Neutrophil (primary cell): ENCODE data around the gene CORO2A.

Experiments
- H3K27ac ChIP-seq: fragments of 200-600 bp; sonication (generic); 2 replicates; pipeline ENCODE4 v1.5.1; 2016; ENCODE audit warnings: mild to moderate bottlenecking, moderate library complexity
- H3K27me3 ChIP-seq: fragments of 200-600 bp; sonication (generic); 2 replicates; pipeline ENCODE4 v1.6.0; 2016; ENCODE audit warnings: mild to moderate bottlenecking
- H3K36me3 ChIP-seq: fragments of 200-600 bp; sonication (generic); 2 replicates; pipeline ENCODE4 v1.5.1; 2017
- H3K4me1 ChIP-seq, 2 experiments: fragments of 200-600 bp in 1 of 2; sonication (generic) in 1 of 2; 1 replicate in 1 of 2; 2 replicates in 1 of 2; pipeline versions ENCODE4 v1.5.1 to v1.6.1; 2013 to 2016; ENCODE audit warnings: low read depth in 1 of 2, low read length in 1 of 2, mild to moderate bottlenecking in 1 of 2, moderate library complexity in 1 of 2; ENCODE audit not compliant: control insufficient read depth in 1 of 2, insufficient read depth in 1 of 2
- H3K4me3 ChIP-seq, 2 experiments: fragments of 200-600 bp in 1 of 2; sonication (generic) in 1 of 2; 1 replicate in 1 of 2; 2 replicates in 1 of 2; pipeline ENCODE4 v1.5.1; 2013 to 2016; ENCODE audit warnings: low read depth in 1 of 2, low read length in 1 of 2, mild to moderate bottlenecking in 1 of 2, moderate library complexity in 1 of 2
- H3K9me3 ChIP-seq: fragments of 200-600 bp; sonication (generic); 2 replicates; pipeline ENCODE4 v1.5.1; 2016
- TF ChIP-seq, protein P1 (sequence below): fragments of 200-600 bp; sonication (generic); IDR thresholded peaks from 2 replicates; pipeline ENCODE4 v1.5.1; 2016; ENCODE audit warnings: antibody characterized with exemption

CORO2A gene

DNA sequence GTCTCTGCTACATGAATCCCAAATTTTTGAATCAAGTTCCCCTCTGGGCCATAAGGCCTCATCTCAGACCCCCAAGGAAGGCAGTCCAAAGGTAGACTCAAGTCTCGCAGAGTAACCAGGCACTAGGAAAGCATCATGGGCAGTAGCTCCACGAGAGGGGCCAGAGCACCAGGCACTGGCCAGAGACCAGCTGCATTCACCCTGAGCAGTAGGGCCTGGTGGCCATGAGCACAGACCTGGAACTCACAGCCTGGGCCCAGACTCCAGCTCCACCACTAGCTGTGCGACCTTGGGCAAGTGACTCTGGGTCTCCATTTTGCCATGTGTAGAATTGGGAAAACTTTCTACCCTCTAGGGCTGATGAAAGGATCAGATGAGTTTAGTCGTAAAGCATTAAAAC, 107.4 kb downstream of the CORO2A start:
- Histone ChIP-seq H3K27ac (no peak overlapping the region), H3K9me3 (no peaks in the 10 kb centered on the region), H3K4me1 (peaks cover 0 to 9% of the 10 kb centered on the region in 2 experiments), H3K36me3 (peaks cover 87% of the 10 kb centered on the region), H3K4me3 (no peak overlapping the region), H3K27me3 (no peaks in the 10 kb centered on the region)
- TF ChIP-seq, protein P1, sequence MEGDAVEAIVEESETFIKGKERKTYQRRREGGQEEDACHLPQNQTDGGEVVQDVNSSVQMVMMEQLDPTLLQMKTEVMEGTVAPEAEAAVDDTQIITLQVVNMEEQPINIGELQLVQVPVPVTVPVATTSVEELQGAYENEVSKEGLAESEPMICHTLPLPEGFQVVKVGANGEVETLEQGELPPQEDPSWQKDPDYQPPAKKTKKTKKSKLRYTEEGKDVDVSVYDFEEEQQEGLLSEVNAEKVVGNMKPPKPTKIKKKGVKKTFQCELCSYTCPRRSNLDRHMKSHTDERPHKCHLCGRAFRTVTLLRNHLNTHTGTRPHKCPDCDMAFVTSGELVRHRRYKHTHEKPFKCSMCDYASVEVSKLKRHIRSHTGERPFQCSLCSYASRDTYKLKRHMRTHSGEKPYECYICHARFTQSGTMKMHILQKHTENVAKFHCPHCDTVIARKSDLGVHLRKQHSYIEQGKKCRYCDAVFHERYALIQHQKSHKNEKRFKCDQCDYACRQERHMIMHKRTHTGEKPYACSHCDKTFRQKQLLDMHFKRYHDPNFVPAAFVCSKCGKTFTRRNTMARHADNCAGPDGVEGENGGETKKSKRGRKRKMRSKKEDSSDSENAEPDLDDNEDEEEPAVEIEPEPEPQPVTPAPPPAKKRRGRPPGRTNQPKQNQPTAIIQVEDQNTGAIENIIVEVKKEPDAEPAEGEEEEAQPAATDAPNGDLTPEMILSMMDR, result no peak

DNA sequence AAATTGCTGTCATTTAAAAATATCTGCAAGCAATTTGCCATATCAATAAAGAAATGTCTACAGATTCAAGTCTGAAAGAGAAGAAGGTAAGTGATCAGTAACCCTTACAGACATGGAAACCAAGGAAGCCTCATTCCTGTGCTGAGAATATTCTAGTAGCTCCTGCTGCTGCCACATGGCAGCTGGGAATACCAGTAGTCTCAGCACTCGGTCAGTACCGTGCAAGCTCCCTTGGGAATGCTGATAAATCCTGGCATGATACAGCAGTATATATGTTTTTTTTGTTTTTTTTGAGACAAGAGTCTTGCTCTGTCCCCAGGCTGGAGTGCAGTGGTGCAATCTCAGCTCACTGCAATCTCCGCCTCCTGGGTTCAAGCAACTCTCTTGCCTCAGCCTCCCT, 108.0 kb downstream of the CORO2A start:
- H3K27ac ChIP-seq, result no peak overlapping the region
- TF ChIP-seq, protein P1, result no peak
- peaks cover 87% of the 10 kb centered on the region for H3K36me3 ChIP-seq
- H3K4me1 ChIP-seq, result peaks cover 0 to 9% of the 10 kb centered on the region in 2 experiments
- H3K4me3 ChIP-seq, result no peak overlapping the region
- no peaks in the 10 kb centered on the region for H3K9me3 ChIP-seq
- no peaks in the 10 kb centered on the region for H3K27me3 ChIP-seq

DNA sequence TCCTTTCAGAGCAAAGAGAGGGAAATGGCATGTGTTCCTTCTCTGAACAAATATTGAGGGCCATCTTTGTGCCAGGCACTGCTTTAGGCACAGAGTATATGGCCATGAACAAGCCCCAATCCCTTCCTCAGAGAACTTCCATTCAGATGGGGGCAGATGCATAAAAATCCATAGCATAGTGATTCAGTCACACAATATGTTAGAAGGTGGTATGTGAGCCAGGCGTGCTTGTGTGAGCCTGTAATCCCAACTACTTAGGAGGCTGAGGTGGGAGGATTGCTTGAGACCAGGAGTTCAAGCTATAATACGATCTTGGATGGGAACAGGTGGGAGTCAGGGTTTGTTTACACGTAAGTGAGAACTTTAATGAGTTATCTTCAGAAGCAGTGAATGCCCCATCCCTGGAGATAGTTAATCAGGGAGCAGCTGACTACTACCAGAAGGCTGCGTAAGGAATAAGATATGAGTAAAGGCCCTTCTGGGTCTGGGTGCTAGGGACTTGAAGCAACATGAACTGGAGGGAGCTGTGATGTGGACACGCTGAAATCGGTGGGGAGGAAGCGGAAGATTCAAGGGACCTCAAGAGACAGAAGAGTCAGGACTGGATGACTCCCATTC, 108.8 kb downstream of the CORO2A start:
- Histone ChIP-seq H3K9me3 (no peaks in the 10 kb centered on the region), H3K4me1 (peaks cover 0 to 9% of the 10 kb centered on the region in 2 experiments), H3K27ac (no peak overlapping the region), H3K4me3 (no peak overlapping the region), H3K27me3 (no peaks in the 10 kb centered on the region), H3K36me3 (peaks cover 84% of the 10 kb centered on the region)
- TF ChIP-seq, protein P1, result no peak

DNA sequence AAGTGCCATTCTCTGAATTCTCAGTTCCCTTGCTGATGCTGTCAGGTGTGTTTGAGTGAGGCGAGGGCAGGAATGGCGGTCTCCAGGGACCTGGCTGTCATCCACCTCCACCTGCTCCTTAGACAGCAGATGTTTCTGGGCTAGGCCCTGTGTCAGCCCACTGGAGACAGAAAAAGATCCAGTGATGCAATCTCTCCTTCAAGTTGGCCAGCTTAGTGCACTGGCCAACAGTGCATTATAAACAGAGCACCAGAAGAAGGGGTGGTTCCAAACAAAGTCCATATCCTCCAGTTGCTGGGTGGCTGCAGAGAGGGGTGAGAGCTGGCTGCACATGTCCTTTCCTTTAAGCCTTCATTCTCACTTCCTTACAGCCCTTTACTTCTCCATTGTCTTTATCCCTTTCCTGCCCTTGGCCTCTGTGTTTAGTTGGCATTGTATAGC, 109.4 kb downstream of the CORO2A start:
- H3K27ac ChIP-seq, result no peak overlapping the region
- H3K27me3 ChIP-seq, result no peaks in the 10 kb centered on the region
- peaks cover 0 to 9% of the 10 kb centered on the region in 2 experiments for H3K4me1 ChIP-seq
- H3K4me3 ChIP-seq, result no peak overlapping the region
- peaks cover 89% of the 10 kb centered on the region for H3K36me3 ChIP-seq
- no peaks in the 10 kb centered on the region for H3K9me3 ChIP-seq
- TF ChIP-seq, protein P1, result no peak

DNA sequence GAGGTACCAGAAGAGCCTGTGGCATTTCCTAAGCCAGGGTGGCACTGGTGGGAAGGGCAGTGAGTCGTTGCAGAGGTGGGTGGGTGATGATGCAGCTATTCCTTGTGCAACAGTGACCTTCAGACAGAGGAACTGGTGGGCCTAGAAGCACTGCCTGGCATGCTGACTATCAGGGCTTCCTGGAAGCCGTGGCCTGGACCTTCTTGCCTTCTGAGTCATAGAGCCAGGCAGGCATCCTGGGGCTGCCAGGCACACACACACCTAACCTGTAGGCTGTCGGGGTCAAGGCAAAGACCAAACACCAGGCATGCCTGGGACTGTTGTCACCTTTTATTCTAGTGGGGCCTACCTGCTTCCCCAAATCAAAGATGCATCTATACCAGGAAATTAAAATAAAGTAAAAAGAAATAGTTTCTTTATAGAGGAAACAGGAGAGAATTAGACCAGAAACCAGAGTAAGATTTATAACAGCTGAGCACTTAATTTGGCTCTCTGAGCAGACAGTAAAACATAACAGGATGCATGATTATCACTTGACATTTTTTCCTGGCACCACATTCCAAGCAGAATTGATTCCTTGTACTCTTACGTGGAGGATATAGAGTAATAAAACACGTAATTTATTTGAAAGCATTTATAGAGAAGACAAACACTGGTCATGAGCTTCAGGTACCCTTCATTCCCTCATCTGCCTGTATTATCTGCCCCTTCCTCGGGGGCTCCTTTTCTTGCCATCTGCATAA, 110.8 kb downstream of the CORO2A start:
- Histone ChIP-seq H3K27me3 (no peaks in the 10 kb centered on the region), H3K4me3 (no peak overlapping the region), H3K36me3 (peaks cover 87% of the 10 kb centered on the region), H3K4me1 (peaks cover 0 to 3% of the 10 kb centered on the region in 2 experiments), H3K27ac (peak overlapping the region; percentile 27), H3K9me3 (no peaks in the 10 kb centered on the region)
- TF ChIP-seq, protein P1, result no peak
